GM19467 (cell line): ENCODE measurements around the gene STARD5.

Experiments used
- ATAC-seq: cut with Tn5 transposase; IDR thresholded peaks from one replicate; pipeline ENCODE4 v1.9.1; 2021; ENCODE audit warnings: mild to moderate bottlenecking, moderate library complexity; ENCODE audit not compliant: unreplicated experiment

The STARD5 gene

DNA sequence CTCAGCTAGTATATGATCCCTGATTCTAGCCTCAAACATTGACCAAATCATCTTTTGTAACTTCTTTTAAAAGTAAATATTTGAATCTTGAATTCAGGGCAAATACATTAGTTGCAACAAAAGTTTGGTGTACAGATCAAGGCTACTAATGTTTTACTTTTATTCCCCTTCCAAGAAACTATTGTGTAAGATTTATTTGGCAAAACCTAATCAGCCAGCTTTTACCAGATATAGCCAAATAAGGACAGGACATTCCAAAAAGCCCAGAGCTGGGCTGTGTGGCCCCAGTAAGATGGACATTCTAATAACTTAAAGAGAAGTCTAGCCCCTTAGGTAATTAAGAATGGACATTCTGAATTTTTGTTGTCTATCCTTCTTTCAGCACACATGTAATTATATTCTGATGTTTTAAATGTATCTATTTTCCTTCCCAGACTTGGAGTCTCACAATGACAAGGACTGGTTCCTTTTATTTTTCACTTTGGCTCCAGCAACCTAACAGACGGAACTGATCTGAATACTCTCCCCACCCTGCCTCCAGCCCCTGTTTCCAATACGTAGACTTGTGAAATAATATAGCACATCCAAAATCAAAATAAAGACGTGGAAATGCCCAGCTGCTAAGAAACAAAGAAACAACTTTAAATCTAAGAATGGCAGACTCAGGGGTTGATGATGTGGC lies 48.1 kb downstream of the STARD5 start:
- no peak for ATAC-seq

- ATAC-seq = peak; percentile 92
Measured at GRCh38 chr15:81274931-81275707, 48.8 kb downstream of the STARD5 start.

GRCh38 chr15:81274255-81274654 lies 49.7 kb downstream of the STARD5 start:
- ATAC-seq = no peak

- ATAC-seq = no peak
Measured at GRCh38 chr15:81273855-81274254, 50.1 kb downstream of the STARD5 start.

GRCh38 chr15:81273200-81273599 lies 50.7 kb downstream of the STARD5 start:
- no peak for ATAC-seq

DNA sequence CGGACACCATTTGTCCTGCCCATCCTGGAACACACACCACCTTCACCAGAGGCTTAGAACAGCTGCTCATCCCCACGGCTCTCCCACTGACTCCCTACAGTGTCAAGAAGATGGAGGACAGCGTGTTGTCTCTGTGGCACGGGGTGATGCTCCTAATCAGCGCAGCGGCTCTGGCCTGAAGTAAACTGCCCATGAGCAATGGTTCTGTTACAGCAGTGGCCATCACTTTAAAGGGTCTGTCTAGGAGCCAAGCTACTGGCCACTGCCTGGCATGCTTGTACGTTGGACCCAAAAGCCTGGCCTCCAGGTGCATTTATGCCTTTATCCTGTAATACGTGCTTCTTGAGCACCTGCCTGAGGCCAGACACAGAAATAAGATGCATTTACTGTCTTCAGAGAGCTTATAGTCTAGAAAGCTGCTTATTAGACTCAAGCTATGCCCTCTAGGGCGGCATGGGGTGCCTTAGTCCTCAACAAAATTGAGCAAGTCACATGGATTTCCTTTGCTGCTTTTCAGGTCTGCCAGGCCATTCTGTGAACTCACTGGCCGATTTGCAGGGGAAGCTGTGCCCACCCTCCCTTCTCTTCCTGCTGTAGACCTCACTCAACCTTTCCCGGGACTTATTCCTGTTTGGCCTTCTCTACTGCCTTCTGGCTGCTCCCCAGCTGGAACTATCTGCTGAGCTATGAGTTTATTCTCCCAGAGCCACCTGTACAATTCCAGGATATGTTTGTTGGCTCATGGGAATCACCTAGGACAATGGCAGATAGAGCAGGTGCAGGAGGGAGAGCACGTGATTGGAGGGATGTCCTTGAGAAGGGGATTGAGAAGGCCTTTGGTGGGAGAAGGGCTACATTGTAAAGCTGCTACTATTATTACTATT lies 51.9 kb downstream of the STARD5 start:
- ATAC-seq = no peak

DNA sequence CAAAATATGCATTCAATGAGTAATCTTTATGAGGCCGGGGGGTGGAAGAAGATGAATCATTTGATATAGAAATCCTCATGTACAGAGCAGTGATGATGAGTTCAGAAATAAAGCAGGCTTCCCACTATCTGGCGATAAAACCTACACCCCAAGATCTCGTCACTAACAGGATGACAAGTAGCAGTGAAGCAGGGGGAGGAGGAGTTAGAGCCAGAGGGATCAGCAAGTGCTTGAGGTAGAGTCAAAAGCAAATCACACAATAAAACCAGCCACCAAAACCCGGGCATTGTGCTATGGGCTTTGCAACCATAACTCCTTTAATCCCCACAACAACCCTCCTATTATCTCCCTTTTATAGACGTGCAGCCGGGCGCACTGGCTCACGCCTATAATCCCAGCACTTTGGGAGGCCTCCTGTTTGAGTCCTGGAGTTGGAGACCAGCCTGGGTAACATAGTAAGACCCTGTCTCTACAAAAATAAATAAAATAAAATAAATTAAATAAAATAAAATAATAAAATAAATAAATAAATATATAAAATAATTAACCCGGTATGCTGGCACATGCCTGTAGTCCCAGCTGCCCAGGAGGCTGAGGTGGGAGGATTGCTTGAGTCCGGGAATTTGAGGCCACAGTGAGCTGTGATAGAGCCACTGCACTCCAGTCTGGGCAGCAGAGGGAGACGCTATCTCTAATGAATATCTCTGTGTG lies 53.0 kb downstream of the STARD5 start:
- ATAC-seq = no peak

- ATAC-seq = no peak
Measured at GRCh38 chr15:81270188-81270587, 53.8 kb downstream of the STARD5 start.

- no peak for ATAC-seq
Measured at GRCh38 chr15:81268881-81269601, 54.9 kb downstream of the STARD5 start.

- no peak for ATAC-seq
Measured at GRCh38 chr15:81268340-81268739, 55.6 kb downstream of the STARD5 start.

DNA sequence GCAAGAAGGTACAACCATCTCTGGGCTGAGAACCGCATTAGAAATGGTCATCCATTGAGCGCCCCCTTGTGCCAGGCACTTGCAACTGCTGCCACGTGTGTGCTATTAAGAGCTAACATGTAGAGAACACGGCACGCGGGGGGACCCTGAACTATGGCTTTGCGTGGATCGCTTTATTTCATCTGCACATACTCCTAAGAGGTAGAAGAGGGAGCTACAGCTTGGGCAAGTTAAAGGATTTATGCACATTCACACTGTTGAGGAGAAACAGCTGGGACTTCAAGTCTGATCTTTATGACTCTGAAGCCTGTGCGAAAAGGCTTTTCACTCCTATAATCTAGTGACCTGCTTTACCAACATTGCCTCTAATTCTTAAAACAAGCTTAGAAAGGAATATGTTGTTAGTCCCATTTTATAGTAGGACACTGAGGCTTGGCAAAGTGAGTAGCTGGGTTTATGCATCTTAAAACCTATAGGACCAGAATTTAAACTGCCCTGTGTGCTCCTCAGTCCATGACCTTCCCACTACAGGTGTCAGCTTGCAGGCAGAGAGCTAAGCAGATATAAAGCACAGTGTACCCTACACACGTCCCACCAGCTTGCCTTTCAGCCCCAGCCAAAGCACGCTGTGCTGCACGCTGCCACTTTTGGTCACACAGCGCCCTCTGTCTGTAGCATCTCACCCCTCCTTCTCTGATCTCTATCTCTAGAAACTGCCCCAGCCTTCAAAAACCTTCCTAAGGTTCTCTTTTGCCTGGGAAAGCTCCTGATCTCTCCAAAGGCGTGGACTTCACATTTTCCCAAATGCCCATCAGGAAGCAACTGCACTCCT lies 57.8 kb downstream of the STARD5 start:
- ATAC-seq = peak; percentile 75

DNA sequence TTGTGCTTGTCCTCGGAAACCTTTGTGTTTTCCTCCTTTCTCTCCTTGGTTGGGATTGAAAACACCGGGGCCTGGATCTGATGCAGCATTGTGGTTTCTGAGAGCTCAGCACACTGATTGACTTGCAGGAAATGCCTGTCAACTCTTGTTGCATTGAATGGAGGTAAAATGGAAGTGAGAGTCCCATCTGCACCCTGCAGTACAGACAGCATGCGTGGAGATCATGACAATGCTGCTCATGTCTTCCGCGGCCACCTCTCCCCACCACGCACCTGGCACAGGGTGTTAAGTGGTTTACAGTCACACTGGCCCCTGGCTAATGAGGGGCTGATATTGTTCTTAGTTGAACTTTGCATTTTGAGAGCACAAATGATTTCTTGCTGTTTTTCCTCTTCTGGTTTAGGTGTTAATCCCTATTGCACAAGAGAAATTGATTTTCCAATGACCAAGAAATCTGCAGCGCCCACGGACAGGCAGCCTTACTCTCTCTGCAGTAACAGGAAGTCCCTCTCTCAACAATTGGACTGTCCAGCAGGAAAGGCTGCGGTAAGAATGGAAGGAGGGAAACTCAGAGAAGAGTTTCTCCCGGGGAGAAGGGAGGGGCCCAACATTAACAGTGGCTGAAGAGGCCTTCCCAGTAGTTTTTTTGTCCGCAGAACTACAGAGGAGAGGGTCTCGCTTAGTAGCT lies 58.5 kb downstream of the STARD5 start:
- no peak for ATAC-seq

DNA sequence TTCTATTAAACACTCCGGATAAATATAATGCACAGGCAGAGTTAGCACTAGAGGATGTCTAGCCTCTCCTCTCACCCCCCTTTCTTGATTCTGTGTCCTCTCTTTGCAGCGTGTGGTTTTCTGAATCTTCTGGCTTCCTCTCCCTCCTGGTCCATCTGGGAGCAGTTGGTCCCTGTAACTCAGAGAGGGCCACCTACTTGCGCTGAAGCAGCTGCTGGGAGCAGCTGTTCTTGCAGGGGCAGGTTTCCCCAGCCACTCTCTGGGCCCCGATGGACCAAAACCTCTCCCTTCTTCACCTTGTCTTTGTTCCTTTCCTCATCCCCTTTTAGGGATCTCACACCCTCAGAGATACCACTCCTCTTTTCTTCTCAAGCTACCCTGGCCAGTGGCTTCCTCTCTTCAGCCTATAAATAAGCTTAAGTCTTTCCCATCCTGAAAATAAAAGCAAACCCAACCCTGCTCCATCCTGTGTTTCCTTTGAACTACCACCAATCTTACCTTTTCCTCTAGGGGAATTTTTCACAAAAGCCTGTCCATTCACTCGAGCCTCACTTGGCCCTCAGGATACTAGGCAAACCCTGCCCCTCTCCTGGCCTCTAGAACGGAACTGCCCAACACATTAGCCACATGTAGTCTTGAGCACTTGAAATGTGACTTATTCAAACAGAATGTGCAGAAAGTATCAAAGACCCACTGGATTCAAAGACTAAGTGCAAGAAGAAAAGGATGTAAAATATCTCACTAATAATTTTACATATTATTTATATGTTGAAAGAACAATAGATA lies 59.7 kb downstream of the STARD5 start:
- no peak for ATAC-seq

GRCh38 chr15:81263477-81263876 lies 60.5 kb downstream of the STARD5 start:
- ATAC-seq = no peak

- no peak for ATAC-seq
Measured at GRCh38 chr15:81261172-81261811, 62.6 kb downstream of the STARD5 start.

DNA sequence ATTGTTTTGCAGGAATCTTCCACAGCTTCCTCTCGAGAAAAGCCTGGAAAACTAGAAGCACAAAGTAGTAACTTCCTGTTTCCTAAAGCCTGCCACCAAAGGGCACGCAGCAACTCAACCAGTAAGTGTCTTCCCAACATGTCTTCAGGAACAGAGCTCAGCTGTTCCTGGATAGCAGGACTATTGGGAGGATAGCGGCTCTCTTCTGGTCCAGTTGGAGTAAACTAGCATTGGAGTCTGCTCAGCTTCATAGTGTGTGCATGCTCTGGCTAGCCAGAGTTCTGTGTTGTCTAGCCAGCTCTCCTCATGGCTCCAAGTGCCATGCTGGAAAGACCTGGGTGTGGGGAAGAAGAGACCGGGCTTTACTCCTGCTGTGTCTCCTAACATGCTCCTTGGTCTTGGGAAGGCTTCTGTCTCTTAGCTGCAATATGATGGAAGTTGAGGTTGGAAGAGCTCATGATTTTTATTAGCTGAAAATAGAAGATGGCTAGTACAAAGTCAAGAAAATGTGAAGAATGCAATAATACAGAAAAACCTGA lies 64.1 kb downstream of the STARD5 start:
- ATAC-seq = no peak
